GM18502 (cell line): ENCODE measurements around the gene FDX1.
A peak's percentile ranks its signal among the peaks of the same experiment; 100 is the strongest.

Experiments used
- ATAC-seq: cut with Tn5 transposase; IDR thresholded peaks from one replicate; pipeline ENCODE4 v1.9.1; 2021; ENCODE audit warnings: mild to moderate bottlenecking; ENCODE audit not compliant: unreplicated experiment, poor library complexity

FDX1 gene

GRCh38 chr11:110455718-110456117 is 26.0 kb downstream of the FDX1 start:
- peak; percentile 58 for ATAC-seq

DNA sequence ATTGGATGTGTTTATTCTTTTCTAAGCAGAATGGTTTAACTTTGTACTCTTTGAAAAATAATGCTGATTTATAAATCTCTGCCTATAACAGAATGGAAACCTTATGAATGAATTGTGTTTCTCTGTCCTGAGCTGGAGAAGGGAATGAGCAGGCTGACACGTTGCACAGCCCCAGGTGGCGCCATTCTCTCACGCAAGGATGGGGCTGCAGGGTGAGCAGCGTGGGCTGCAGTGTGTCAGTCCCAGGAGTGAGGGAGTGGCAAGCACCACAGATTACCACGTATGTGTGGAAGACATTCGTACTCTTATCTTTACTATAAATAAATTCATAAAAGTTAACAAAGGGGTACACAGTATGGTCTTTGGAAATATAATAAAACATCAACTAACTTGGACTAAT is 33.4 kb downstream of the FDX1 start:
- no peak for ATAC-seq

DNA sequence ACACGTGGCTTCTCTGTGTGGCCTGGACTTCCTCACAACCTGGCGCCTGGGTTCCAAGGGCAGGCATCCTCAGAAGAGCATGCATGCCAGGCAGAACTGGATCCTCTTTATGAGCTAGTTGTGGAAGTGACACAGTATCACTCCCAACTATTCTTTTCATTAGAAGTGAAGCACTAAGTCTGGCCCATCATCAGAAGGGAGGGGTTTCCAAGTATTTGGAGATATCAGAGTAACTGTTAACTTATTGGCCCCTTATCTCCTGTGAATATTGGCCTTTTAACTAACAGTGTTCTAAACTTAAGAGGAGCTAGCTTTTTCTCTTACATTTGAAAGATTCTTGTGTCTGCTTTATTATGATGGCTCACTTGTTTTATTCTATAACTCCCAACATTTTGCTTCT is 35.5 kb downstream of the FDX1 start:
- no peak for ATAC-seq

DNA sequence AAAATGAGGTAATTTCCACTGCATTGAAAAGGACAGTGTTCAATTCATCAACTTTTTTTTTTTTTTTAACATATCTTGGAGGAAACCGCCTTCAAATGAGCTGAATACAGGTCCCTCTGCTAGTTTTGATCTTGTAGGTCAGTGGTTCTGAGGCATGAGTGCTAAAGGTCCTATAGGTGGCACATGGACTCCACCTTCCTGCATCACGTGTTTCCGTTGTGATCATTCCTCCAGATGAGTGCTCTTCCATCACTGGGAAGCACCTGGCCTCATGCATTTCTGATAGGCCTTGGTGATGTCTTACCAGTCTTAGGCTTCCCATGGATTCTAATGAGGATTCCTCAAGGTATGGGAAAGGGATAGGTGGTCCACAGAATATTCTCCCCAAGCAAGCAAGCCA is 37.8 kb downstream of the FDX1 start:
- ATAC-seq = no peak

- ATAC-seq = no peak
These were observed 38.4 kb downstream of the FDX1 start for GRCh38 chr11:110468121-110468520.

DNA sequence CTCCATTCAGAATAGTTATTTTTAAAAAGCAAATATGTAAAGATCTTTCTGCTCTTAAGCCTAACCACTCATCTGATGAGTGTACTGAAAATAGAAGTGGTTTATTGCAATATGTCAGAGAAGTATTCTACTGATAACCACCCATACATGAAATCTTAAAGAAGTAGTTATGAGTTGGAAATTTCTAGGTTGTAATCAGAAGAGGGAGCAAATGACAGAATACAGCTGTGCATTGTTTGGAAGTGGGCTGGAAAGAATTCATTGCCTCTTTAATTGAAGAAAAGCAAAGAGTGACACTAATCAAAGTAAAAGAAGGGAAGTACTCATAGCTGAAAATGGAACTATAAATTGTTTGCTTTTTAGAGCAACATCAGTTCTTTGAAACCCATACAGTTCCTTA is 39.4 kb downstream of the FDX1 start:
- no peak for ATAC-seq

DNA sequence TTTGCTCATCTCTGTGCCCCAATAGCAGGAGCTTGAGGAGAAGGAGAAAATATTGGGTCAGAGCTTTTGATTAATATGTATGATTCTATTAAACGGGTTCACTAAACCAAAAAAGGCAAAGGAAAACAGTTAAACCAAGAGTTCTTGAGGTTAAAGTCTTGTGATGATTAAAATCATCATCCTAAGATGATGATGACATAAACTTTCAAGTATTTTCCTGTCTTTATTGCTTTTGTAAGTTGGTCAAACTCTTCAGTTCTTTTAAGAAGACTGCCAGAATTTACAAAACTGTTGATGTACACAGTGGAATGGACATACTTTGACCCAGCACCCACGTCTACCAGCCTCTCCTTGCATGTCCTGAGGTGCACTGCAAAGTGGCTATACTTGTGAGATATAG is 41.0 kb downstream of the FDX1 start:
- ATAC-seq = no peak

GRCh38 chr11:110471371-110471770 is 41.6 kb downstream of the FDX1 start:
- no peak for ATAC-seq

- no peak for ATAC-seq
These were observed 43.1 kb downstream of the FDX1 start for GRCh38 chr11:110472858-110473257.

DNA sequence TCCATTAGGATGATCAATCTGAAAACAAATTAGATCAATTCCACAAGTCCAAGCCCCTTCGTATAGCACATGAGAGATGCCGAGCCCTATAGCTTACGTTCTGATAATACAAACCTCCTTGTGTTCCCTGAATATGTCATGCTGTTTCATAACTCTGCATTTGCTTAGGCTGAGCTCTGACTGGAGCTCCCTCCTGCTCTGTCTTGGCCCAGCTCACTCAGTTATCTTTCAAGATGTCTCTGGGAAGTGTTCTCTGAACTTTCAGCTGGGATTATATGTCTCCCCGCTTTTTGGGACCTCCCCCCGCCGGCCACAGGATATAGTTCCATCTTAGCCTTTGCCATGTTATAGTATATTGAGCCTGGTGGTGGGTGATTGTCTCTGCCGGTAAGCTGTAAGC is 44.0 kb downstream of the FDX1 start:
- no peak for ATAC-seq

DNA sequence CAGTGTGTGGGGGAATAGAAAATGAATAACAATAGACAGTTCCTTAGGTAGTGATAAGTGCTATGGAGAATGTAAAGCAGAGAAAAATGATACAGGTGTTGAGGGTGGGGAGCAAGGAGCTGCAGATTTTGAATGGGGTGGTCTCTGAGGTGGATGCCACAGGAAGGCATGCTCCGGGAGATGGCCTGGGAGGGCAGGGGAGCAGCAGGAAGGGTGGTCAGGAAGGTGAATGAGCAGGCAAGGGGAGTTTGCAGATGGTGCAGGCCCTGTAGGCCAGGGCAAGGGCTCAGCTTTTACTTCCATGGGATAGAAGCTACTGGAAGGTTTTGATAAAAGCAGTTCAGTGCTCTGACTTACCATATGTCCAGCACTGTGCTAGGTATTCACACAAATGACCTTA is 44.8 kb downstream of the FDX1 start:
- no peak for ATAC-seq

GRCh38 chr11:110475671-110476070 is 45.9 kb downstream of the FDX1 start:
- no peak for ATAC-seq

- ATAC-seq = no peak
These were observed 48.7 kb downstream of the FDX1 start for GRCh38 chr11:110478410-110478809.

DNA sequence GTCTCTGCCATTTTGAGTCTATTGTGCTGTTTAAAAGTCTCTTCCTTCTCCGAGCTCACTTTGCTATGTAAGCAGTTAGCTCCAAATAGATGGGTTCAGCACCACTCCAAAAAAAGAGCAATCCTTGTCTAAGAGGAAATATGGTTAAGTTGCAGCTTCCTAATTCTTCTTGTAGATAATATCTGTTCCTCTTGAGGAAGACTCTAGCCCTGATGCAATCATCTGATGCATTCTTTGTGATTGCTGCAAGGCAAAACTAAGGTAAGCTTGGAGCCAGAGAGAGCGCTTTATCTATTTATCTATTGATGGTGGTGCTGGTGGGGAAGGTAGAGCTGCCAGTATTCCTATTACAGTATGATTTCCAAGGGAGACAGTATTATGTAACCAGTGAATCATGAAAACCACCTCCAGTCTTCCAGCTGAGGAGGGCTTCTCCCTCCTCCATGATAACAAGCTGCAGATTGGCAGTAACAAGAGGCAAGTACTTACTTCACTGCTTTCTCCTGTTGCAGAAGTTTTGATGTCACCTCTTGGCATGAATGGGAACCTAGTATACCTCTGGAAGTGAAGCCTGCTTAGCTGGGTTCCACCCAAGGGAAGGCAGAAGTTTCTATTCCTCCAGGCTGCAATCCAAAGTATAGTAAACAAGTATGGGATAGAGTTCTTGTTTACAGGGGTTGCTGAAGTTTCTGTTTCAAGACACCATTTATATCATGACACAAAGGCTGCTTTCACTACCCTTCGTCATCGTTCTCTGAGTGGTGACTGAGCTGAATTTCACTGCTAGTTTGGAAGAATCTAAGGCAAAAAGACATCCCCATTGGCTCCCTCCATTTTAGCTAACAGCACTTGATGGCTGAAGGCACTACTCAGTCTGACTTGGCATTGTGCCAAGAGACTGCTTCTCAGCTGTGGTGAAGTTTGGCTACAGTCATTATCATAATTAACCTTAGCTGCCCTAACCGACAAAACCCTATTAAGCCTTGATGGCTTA is 49.7 kb downstream of the FDX1 start:
- no peak for ATAC-seq

GRCh38 chr11:110481523-110481922 is 51.8 kb downstream of the FDX1 start:
- ATAC-seq = no peak

DNA sequence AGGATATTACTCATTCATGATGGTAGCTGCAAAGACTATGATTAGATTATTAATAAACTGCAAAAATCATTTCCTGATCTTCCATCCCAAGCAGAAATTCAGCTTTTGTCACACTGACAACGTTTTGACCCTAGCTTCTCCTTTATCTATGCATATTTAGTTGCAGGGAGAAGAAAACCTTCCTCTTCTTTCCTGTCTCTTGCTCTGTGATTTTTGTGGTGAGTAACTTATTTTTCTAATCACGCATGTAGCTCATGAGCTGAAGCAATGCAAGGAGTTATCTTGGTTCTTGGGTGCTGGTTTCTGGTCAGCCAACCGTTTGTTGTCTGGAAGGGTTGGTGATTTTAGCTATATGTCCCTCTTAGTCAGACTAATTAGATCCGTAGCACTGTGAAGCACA is 56.4 kb downstream of the FDX1 start:
- ATAC-seq = no peak

- no peak for ATAC-seq
These were observed 58.7 kb downstream of the FDX1 start for GRCh38 chr11:110488446-110488845.

DNA sequence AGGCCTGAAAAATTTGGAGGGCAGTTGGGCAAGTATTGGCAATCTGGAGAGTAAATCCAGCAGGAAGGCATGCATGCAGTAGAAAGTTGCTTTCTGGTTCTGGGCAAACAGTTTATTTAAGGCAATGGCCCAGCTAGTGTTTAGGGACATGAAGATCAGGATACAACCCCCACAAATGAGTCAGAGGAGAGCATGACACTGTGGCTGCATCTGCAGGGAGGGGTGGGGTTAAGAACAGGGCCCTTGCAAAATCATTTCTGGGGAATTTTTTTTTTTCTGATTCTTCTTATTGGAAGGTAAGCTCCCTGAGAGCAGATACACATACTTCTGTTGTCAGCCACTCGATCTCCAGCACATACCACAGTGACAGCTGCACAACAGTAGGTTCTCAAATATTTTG is 61.1 kb downstream of the FDX1 start:
- no peak for ATAC-seq

DNA sequence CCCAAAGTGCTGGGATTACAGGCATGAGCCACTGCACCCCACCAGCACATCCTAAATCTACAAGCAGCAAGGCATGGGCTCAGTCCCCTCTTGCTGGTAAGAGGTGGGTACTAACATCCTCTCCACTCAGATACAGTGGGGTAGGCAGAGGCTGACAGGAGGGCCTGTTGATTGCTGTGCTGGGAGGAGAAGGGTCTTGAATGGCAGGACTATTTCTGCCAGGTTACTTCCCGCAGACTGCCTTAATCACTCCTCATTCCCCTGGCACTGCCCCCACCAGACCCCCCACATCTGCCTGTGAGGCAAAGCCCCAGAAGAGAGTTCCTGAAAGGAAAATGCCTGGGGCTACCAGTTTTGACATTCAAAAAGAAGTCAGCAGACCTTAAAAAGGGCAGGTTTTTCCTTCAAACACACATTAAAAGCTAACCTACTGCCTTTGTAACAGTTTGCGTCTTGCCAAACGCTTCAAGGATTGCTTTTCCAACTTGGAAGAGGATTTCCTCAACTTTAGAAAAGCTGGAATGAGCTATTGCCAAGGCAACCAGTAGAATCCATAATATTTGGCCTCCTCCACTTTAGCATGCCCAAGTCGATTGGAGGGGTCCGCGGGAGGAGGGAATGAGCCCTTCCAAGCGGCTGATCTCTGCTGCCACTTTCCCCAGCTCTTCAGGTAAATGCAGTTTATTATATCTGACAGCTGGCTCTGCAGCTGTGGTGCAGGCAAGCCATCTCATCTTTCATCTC is 62.0 kb downstream of the FDX1 start:
- ATAC-seq = no peak

GRCh38 chr11:110492321-110492685 is 62.6 kb downstream of the FDX1 start:
- ATAC-seq = no peak

- ATAC-seq = no peak
These were observed 63.6 kb downstream of the FDX1 start for GRCh38 chr11:110493346-110493745.
